Tibial nerve (tissue), 4 donors: ENCODE results near the gene SIAH3.

Source experiments
- CTCF ChIP-seq, 5 experiments: fragments of 200-600 bp in 3 of 5; fragments of 450-650 bp in 2 of 5; sonication (generic) in 3 of 5; IDR thresholded peaks; one replicate each; pipeline ENCODE4 v1.5.1; 2016 to 2019; ENCODE audit warnings: antibody characterized with exemption in 5 of 5, mild to moderate bottlenecking in 3 of 5, moderate library complexity in 2 of 5
- EP300 ChIP-seq, 2 donors: sonication (generic); formaldehyde crosslinking; IDR thresholded peaks; one replicate each; pipeline ENCODE4 v1.6.1; 2017; ENCODE audit warnings: antibody characterized with exemption in 2 of 2, mild to moderate bottlenecking in 1 of 2
- POLR2A ChIP-seq, 2 donors: fragments of 450-650 bp; IDR thresholded peaks; one replicate each; pipeline ENCODE4 v1.6.1; 2017; ENCODE audit warnings: antibody characterized with exemption in 2 of 2, mild to moderate bottlenecking in 2 of 2, moderate library complexity in 2 of 2

GRCh38 chr13:45897562-45897961 lies 46.0 kb upstream of the SIAH3 start:
- TF ChIP-seq POLR2A (IDR thresholded peaks at IDR 0.05) = no peak
- no peak for TF ChIP-seq CTCF (IDR thresholded peaks at IDR 0.05)
- TF ChIP-seq EP300 (IDR thresholded peaks at IDR 0.05) = no peak
